Measurements from ENCODE around the gene POLR2H. TPM values are rescaled to one million over a fixed set of nuclear protein-coding genes. Genes with fewer than 3 reads are reported as not detected.

POLR2H gene
- total and polyA plus RNA-seq, 2 of the 4 experiments (the other 2 are of a cell fraction): 47.7 to 130 TPM

- peaks cover 10% of the 10 kb centered on the region for H4K20me1 ChIP-seq (ENCODE audit: insufficient read depth, low read length)
- H3K9ac ChIP-seq (ENCODE audit: low read depth, low read length): no peak overlapping the region
- H2AK5ac ChIP-seq (ENCODE audit: low read depth, low read length): no peak overlapping the region
- no peak overlapping the region for H3K56ac ChIP-seq (ENCODE audit: extremely low read depth, insufficient read depth, low read length)
- H2AK9ac ChIP-seq (replicated peaks; ENCODE audit: low read depth, low read length, poor library complexity): no peak overlapping the region
- H2BK5ac ChIP-seq (ENCODE audit: low read depth, low read length, poor library complexity, severe bottlenecking): no peak overlapping the region
- H3K27ac ChIP-seq (ENCODE audit: insufficient read depth, low read length): no peak overlapping the region
- H3K23ac ChIP-seq (ENCODE audit: low read depth, low read length): no peak overlapping the region
- H3K4me3 ChIP-seq (ENCODE audit: insufficient read depth, low read depth, low read length): no peak overlapping the region
- no peak overlapping the region for H4K91ac ChIP-seq (ENCODE audit: insufficient read depth, low read depth, low read length)
- H3K14ac ChIP-seq (replicated peaks; ENCODE audit: low read depth, low read length): no peak overlapping the region
- H2BK15ac ChIP-seq (ENCODE audit: low read depth, low read length): no peak overlapping the region
- ChIA-PET POLR2A (ENCODE audit: unreplicated experiment) (interaction anchor here (0.5 kb wide), 1 partner anchor 27 kb away, joined by 5 read pairs; no protein-coding TSS in a partner anchor), CTCF (interaction anchor here (0.9 kb wide), 1 partner anchor 155 kb away, joined by 3 read pairs; no protein-coding TSS in a partner anchor)
- H4K8ac ChIP-seq (ENCODE audit: low read depth in 2 of 2, low read length in 2 of 2): no peak overlapping the region
- H3K27me3 ChIP-seq (ENCODE audit: control insufficient read depth, insufficient read depth, low read length): no peaks in the 10 kb centered on the region
- no peak overlapping the region for H2BK120ac ChIP-seq (ENCODE audit: low read depth, low read length)
- H3K4me2 ChIP-seq (ENCODE audit: low read depth, low read length): no peak overlapping the region
- TF ChIP-seq BHLHE40 (IDR thresholded peaks at IDR 0.05; ENCODE audit: low read depth, low read length): no peak
- no peak for TF ChIP-seq ELK1 (IDR thresholded peaks at IDR 0.05; ENCODE audit: borderline replicate concordance, low read depth, low read length)
- no peak for TF ChIP-seq CHD1 (IDR thresholded peaks at IDR 0.05; ENCODE audit: low read depth, low read length)
- no peak for TF ChIP-seq RFX5 (IDR thresholded peaks at IDR 0.05; ENCODE audit: low read depth, low read length)
- TF ChIP-seq, protein P1, sequence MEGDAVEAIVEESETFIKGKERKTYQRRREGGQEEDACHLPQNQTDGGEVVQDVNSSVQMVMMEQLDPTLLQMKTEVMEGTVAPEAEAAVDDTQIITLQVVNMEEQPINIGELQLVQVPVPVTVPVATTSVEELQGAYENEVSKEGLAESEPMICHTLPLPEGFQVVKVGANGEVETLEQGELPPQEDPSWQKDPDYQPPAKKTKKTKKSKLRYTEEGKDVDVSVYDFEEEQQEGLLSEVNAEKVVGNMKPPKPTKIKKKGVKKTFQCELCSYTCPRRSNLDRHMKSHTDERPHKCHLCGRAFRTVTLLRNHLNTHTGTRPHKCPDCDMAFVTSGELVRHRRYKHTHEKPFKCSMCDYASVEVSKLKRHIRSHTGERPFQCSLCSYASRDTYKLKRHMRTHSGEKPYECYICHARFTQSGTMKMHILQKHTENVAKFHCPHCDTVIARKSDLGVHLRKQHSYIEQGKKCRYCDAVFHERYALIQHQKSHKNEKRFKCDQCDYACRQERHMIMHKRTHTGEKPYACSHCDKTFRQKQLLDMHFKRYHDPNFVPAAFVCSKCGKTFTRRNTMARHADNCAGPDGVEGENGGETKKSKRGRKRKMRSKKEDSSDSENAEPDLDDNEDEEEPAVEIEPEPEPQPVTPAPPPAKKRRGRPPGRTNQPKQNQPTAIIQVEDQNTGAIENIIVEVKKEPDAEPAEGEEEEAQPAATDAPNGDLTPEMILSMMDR (conservative IDR thresholded peaks at IDR 0.05; ENCODE audit: low read depth, low read length): no peak
- TF ChIP-seq POLR2A (IDR thresholded peaks at IDR 0.05; ENCODE audit: low read depth, low read length): no peak
- no peak for TF ChIP-seq FOS (IDR thresholded peaks at IDR 0.05; ENCODE audit: low read depth, low read length)
- no peak for TF ChIP-seq SMC3 (IDR thresholded peaks at IDR 0.05; ENCODE audit: low read depth, low read length)
- TF ChIP-seq RAD21 (IDR thresholded peaks at IDR 0.05; ENCODE audit: low read length): no peak
- no peak for TF ChIP-seq MAZ (IDR thresholded peaks at IDR 0.05; ENCODE audit: borderline replicate concordance, low read depth, low read length)
- no peak for TF ChIP-seq CEBPB (IDR thresholded peaks at IDR 0.05; ENCODE audit: low read depth, low read length)
- TF ChIP-seq, protein P2, sequence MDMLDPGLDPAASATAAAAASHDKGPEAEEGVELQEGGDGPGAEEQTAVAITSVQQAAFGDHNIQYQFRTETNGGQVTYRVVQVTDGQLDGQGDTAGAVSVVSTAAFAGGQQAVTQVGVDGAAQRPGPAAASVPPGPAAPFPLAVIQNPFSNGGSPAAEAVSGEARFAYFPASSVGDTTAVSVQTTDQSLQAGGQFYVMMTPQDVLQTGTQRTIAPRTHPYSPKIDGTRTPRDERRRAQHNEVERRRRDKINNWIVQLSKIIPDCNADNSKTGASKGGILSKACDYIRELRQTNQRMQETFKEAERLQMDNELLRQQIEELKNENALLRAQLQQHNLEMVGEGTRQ (IDR thresholded peaks at IDR 0.05; ENCODE audit: low read depth, low read length): no peak
- no peak for TF ChIP-seq NFE2L2 (IDR thresholded peaks at IDR 0.05; ENCODE audit: low read depth, low read length)
- TF ChIP-seq RCOR1 (IDR thresholded peaks at IDR 0.05; ENCODE audit: insufficient replicate concordance, low read length): no peak
- no peaks in the 10 kb centered on the region for H3K9me3 ChIP-seq (ENCODE audit: control insufficient read depth, insufficient read depth, low read length)
- in situ Hi-C loops (cut with MboI; ENCODE audit: low sequenced_read_pairs): no loop called here
- no TSS peak for BruUV-seq (replicated peaks)
- peaks cover 18% of the 10 kb centered on the region; the same call in 1 of the 2 replicates for H3K9me1 ChIP-seq (ENCODE audit: insufficient read depth, low read length)
- peaks cover 9% of the 10 kb centered on the region for H3K36me3 ChIP-seq (ENCODE audit: control insufficient read depth, insufficient read depth, low read length)
- peaks cover 5 to 18% of the 10 kb centered on the region in 2 experiments for H3K79me1 ChIP-seq (ENCODE audit: low read depth in 1 of 2, low read length in 2 of 2)
- 94% methylated on average over 6 of the region's 12 CpGs; no CpG with 5 or more reads in 1 of the 2 experiments for WGBS, 2 experiments (ENCODE audit: extremely low coverage in 2 of 2, insufficient read length in 1 of 2)
- no peak overlapping the region for H2BK20ac ChIP-seq (ENCODE audit: low read depth, low read length)
- dilution Hi-C loops (cut with HindIII; ENCODE audit: low sequenced_read_pairs, unreplicated experiment): loop anchor here (25.0 kb wide), 1 partner anchor 179 kb away; no protein-coding TSS in a partner anchor
- no peak for ATAC-seq (ENCODE audit: low read depth)
- H3K18ac ChIP-seq (ENCODE audit: low read depth, low read length): no peak overlapping the region
- no peak for DNase-seq
- H3K4ac ChIP-seq (ENCODE audit: low read depth, low read length): no peak overlapping the region
- H2AFZ ChIP-seq (replicated peaks; ENCODE audit: low read length, poor library complexity): no peak overlapping the region
- no peak overlapping the region for H4K5ac ChIP-seq (ENCODE audit: low read depth, low read length)
- intact Hi-C loops (cut with micrococcal nuclease): no loop called here
- peaks cover 7% of the 10 kb centered on the region for H3K4me1 ChIP-seq (ENCODE audit: control insufficient read depth, insufficient read depth, low read length)
Measured at GRCh38 chr3:184358124-184358767, 3.3 kb upstream of the POLR2H start.

Measured in IMR-90 (cell line).